NCI-H345 (cell line): ENCODE results near the gene RPAP2.
"Not testable (repeated sequence)": the region's sequence is repeated elsewhere in the genome, so short reads cannot be mapped to it uniquely, and the experiment has no call there.

Source experiments
- DNase-seq: peaks from one replicate; lab custom pipeline; 2025; lab: John Stamatoyannopoulos, UW

RPAP2 gene

GRCh38 chr1:92376345-92376744, 77.5 kb downstream of the RPAP2 start:
- DNase-seq = no peak

- DNase-seq = not testable (repeated sequence)
These were observed 79.1 kb downstream of the RPAP2 start for GRCh38 chr1:92377991-92378390.

- no peak for DNase-seq
These were observed 82.0 kb downstream of the RPAP2 start for GRCh38 chr1:92380867-92381266.

DNA sequence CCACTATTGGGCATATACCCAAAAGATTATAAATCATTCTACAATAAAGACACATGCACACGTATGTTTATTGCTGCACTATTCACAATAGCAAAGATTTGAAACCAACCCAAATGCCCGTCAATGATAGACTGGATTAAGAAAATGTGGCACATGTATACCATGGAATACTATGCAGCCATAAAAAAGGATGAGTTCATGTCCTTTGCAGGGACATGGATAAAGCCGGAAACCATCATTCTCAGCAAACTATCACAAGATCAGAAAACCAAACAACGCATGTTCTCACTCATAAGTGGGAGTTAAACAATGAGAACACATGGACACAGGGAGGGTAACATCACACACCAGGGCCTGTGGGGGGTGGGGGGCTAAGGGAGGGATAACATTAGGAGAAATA, 95.1 kb downstream of the RPAP2 start:
- DNase-seq = not testable (repeated sequence)

GRCh38 chr1:92398519-92398918, 99.7 kb downstream of the RPAP2 start:
- DNase-seq = no peak

DNA sequence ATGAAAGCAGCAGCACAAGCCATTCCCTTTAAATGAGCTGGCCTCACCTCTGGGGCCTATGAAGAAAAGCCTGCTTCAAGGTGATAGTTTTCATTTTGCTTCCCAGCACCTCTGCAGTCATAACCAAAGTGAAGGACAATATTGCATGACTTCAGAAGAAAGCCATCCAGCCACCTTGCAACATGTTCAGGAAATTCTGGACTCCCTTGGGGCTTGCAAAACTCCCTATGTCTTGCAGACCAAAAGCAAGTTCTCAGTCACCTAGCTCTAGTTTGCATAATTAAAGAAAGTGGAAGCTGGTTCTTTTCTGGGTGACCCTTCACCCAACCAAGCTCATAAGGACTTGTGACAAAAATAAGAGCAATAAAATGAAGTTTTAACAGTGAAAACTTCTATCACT, 100.2 kb downstream of the RPAP2 start:
- DNase-seq = no peak

GRCh38 chr1:92404661-92405060, 105.8 kb downstream of the RPAP2 start:
- DNase-seq = no peak

- DNase-seq = no peak
These were observed 110.0 kb downstream of the RPAP2 start for GRCh38 chr1:92408825-92409224.

- DNase-seq = no peak
These were observed 111.2 kb downstream of the RPAP2 start for GRCh38 chr1:92409946-92410549.

DNA sequence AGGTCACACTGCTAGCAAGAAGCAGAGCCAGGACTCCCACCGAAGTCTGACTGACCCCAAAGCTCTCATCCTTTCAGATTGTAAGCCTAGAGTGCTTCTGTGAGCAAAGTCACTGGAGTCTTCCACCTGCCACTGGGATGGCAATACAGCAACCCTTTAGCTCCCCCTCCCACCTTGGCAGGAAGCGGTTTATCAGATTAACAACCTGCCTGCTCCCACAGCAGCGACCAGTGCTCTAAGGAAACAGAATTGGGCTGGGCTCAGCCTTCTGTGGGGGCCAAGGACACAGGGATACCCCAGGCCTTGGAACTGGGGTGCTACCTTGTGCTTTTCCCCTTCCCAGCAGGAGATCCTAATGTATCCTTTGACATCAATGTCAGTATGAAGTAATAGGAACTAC, 111.8 kb downstream of the RPAP2 start:
- DNase-seq = no peak

DNA sequence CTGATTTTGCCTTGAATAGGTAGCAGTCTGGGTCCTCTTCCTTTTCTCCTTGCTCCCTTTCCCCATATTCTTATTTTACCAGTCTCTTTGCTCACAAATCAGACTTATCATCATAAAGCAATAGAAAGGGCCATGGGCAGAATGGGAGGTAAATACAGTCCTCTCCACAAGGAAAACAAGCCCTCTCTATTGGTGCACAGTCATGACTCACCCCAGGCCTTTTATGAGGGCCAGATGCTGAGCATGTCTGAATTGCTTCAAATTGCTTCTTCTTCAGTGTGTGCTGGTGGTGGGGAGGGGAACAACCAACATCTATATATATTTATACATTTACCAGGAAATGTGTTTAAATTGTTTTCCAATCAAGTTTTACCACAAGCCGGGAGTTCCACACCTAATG, 112.7 kb downstream of the RPAP2 start:
- DNase-seq = peak; percentile 1

GRCh38 chr1:92419642-92420041, 120.8 kb downstream of the RPAP2 start:
- DNase-seq = no peak

GRCh38 chr1:92424381-92424780, 125.5 kb downstream of the RPAP2 start:
- no peak for DNase-seq

GRCh38 chr1:92425617-92426016, 126.8 kb downstream of the RPAP2 start:
- no peak for DNase-seq

- no peak for DNase-seq
These were observed 131.2 kb downstream of the RPAP2 start for GRCh38 chr1:92430030-92430429.

DNA sequence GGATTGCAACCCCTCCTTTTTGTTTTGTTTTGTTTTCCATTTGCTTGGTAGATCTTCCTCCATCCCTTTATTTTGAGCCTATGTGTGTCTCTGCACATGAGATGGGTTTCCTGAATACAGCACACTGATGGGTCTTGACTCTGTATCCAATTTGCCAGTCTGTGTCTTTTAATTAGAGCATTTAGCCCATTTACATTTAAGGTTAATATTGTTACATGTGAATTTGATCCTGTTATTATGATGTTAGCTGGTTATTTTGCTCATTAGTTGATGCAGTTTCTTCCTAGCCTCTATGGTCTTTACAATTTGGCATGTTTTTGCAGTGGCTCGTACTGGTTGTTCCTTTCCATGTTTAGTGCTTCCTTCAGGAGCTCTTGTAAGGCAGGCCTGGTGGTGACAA, 135.7 kb downstream of the RPAP2 start:
- DNase-seq = not testable (repeated sequence)

DNA sequence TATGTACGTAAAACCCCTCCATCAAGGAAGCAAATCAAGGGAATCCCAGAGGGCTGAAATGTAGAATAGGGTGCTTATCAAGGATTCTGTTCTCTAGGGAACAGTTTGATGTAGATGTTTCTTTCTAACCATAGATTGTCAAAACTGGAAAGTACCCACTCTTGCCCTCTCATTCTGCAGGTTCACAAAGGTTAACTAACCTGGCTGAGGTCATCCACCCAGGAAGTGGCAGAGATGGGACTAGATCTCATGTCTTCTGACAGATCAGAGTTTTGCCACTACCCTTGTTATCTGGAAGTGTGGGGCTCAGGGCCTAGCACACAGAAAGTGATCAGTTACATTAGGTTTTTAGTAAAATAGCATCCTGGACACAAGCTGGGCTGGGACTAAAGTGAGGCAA, 140.4 kb downstream of the RPAP2 start:
- DNase-seq = no peak

DNA sequence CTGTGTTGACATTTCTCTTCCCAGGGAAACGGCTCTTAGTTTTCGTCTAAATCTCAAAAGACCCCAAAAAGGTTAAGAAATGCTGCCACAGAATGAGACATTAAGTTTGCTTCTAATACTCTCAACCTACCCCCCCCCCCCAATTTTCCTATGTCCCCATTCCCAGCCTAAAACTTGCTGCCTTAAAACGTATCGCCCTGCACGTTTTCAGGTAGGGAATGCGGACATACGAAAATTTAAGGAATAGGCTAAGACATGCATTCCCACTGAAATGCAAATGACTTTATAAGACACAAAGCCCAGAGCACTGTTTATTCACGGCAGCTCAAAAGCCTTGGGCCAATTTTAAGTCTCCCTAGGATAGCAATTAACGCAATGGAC, 142.4 kb downstream of the RPAP2 start:
- no peak for DNase-seq

DNA sequence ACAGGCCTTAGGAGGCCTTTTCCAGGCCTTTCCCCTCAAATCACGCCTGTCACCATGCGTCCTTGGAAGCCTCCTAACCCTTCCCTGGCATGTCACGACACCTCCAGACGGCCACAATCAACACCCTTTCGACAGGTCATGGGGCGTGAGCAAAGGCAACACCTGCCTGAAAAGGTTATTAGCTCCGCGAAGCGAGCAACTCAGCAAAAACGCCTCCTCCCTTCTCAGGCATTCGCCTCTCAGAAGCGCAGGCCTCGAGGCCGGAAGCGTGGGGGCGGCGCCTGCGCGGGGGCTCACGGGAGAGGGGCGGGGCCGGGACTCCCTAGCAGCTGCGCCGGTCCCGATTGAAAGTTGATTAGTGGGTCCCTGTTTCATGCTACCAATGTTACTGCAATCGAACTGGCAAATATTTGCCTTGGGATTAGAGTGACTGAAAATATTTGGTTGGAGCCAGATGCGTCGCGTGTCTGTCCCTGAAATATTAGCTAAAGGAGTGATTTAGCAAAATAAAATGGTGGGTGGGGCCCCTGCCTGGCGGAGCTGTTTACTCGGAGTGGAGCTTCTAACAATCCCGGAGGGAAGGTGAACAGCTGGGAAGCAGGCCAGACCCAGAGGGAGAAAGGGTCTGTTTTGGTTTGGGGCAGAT, 143.0 kb downstream of the RPAP2 start:
- DNase-seq = peak; percentile 85

DNA sequence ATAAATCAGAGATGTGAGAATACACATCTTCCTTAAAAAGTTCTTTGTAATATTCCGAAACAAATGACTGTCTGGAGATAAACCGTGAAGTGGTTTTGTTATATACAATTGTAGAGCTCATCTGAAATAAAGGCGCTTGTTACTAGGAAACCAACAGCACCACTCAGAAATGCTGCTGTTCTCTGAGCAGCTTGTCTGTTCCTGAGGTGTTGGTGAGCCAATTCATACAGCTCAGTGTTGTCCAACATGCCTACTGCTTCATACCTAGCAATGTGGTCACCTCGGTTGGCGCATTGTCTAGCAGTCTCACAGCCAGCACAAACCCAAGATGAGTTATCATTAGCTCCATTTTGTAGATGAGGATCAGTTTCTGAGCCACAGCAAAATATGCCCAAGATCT, 143.5 kb downstream of the RPAP2 start:
- DNase-seq = peak; percentile 49

DNA sequence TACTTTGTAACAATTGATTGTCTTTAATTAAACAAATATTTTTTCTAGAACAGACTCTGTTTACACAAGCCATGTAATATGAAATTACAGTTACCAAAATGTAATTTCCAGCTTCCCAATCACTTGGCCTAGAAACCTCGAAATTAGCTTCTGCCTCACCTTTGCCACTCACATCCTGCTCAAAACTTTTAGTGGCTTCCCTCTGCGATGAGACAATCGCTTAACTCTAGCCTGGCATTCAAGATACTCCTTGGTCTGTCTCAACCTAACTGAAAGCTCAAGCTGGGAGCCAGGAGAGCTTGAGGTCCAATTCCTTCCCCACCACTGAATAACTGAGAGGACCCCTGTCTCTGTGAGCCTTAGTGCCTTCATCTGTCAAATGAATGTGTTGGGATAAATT, 145.0 kb downstream of the RPAP2 start:
- DNase-seq = no peak

GRCh38 chr1:92444351-92444750, 145.5 kb downstream of the RPAP2 start:
- DNase-seq = no peak

DNA sequence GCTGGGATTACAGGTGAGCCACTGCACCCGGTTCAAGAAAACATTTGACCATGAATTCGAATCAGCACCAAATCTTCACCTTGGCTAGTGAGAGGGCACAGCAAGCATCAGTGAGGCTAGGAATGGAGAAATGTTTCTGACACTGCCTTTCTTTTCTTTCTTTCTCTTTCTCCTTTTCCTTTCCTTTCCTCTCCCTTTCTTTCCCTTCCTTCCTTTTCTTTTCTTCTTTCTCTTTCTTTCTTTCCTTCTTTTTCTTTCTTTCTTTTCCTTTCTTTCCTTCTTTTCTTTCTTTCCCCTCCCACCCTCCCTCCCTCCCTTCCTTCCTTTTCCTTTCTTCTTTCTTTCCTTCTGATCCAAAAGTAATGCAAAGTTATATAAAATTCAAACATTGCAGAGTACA, 147.0 kb downstream of the RPAP2 start:
- DNase-seq = no peak

DNA sequence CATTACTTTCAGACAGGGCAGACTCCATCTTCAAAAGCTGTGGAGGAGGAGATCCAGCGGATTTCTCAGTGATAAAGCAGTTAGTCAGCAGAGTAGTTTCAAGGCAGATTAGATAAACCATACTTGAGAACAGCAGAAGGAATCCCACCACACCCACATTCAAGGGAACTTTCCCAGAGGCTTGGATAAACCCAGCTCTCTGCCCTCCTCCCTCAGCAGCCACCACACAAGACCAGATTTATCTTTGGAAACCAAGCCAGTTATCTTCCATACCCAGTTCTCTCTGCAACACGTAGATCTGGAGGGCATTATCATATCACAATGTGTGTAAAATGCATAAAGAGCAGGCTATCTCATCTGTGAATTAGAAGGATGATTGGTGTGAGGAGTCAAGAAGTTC, 147.7 kb downstream of the RPAP2 start:
- DNase-seq = no peak
